Endothelial cell of umbilical vein (primary cell): Measurements from ENCODE around the gene MCC.

ENCODE experiments used
- CTCF ChIP-seq, 2 donors: IDR thresholded peaks; 1 replicate in 1 of 2; 2 replicates in 1 of 2; pipeline ENCODE4 v1.5.1; 2011; ENCODE audit warnings: low read length in 2 of 2, mild to moderate bottlenecking in 2 of 2, moderate library complexity in 2 of 2, control low read depth in 1 of 2, inconsistent platforms in 1 of 2, low read depth in 1 of 2; ENCODE audit not compliant: insufficient read depth in 1 of 2; ENCODE audit errors: extremely low read depth in 1 of 2
- POLR2AphosphoS5 ChIP-seq: IDR thresholded peaks from 2 replicates; pipeline ENCODE4 v1.6.1; 2012; ENCODE audit warnings: low read depth, mild to moderate bottlenecking, control low read depth, low read length, moderate library complexity; ENCODE audit not compliant: insufficient read depth
- TF ChIP-seq, protein P1 (sequence below): IDR thresholded peaks from 2 replicates; pipeline ENCODE4 v1.6.1; 2011; ENCODE audit not compliant: insufficient read depth, insufficient read length

DNA sequence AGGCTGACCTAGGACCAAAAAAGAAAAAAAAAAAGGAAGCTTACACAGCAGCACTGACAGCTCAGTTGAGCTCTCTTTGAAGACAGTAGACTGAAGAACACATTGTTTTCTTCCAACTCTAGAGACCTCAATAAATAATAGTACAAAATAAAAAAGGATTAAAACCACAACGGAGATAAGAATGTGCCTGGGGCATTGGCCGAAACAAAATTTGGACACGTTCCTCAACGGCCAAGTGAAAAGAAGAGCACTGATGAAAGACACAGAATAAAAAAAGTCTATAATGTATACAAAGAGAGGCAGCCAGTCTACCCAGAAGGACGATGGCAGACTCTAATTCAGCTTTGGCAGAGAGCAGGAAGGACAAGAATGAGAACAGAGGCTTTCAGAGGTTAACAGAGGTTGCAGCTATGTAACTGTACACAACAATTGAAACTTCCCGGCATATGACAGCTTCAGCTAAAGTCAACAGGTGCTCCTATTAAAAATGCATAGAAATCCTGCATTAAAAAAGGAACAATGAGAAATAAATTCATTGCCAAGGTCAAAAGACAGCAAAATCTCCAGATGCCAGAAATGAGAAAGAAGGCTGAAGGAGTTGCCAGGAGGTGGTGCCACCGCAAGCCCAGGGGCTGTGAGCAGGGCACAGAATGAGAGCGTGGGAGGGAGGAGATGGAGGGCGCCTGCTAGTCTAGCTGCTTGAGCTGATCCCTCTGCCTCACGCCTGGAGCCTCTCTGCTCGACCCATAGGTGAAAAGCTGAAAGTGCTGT is 397.7 kb downstream of the MCC start:
- TF ChIP-seq POLR2AphosphoS5 (no peak), CTCF (IDR thresholded peaks at IDR 0.05; ENCODE audit: extremely low read depth in 1 of 2, insufficient read depth in 1 of 2, low read depth in 1 of 2, low read length in 2 of 2) (peak in 1 of 2 donors; percentile 17)
- TF ChIP-seq, protein P1, sequence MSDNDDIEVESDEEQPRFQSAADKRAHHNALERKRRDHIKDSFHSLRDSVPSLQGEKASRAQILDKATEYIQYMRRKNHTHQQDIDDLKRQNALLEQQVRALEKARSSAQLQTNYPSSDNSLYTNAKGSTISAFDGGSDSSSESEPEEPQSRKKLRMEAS: no peak
